HCT116 (cell line): Measurements from ENCODE around the gene LTB4R. TPM values are rescaled to one million over a fixed set of nuclear protein-coding genes. Genes with fewer than 3 reads are reported as not detected.

ENCODE experiments used
- ATAC-seq: fragments of 200-7000 bp; cut with Tn5 transposase; 2 replicates; pipeline ENCODE4 v1.9.1; 2020; ENCODE audit warnings: mild to moderate bottlenecking, moderate library complexity
- BruUV-seq: library from RNA; stranded (reverse); fragments of 400-500 nt; replicated peaks from 2 replicates; lab custom pipeline; 2021; lab: Mats Ljungman, UMichigan
- CTCF ChIA-PET: fragments of 300-600 bp; sonication (Branson Sonifier 250); formaldehyde crosslinking; loops from one replicate; lab custom pipeline; 2021; ENCODE audit warnings: antibody characterized with exemption; lab: Charles Lee
- POLR2A ChIA-PET: fragments of 300-600, 350-600 bp; sonication (Branson Sonifier 250); formaldehyde crosslinking; loops from one replicate; lab custom pipeline; 2021; ENCODE audit warnings: antibody characterized with exemption; lab: Charles Lee
- RAD21 ChIA-PET, 2 experiments: fragments of 300-600 bp; sonication (Branson Sonifier 250); formaldehyde crosslinking; loops; one replicate each; lab custom pipeline; 2023; ENCODE audit warnings: low total read pairs in 2 of 2; ENCODE audit not compliant: uncharacterized antibody in 2 of 2, unreplicated experiment in 2 of 2, low non-redundant PET in 1 of 2; lab: Charles Lee
- DNase-seq: peaks from one replicate; pipeline ENCODE4 v3.0.0-alpha.2; 2010; ENCODE audit warnings: low read depth, low spot score
- H2AFZ ChIP-seq: fragments of 200-600 bp; shearing (Covaris generic), sonication (generic); 2 replicates; pipeline ENCODE4 v1.6.1; 2017; ENCODE audit warnings: low read depth, mixed run types, mixed read lengths, antibody characterized with exemption, low read length; ENCODE audit not compliant: poor library complexity, severe bottlenecking
- H3K27ac ChIP-seq: 2 replicates; pipeline ENCODE4 v1.5.1; 2012; ENCODE audit warnings: low read depth, low read length
- H3K27me3 ChIP-seq: fragments of 200-600 bp; sonication (generic); 2 replicates; pipeline ENCODE4 v1.6.1; 2016; ENCODE audit warnings: mixed run types, low read length, mixed read lengths; ENCODE audit not compliant: insufficient read depth
- H3K36me3 ChIP-seq, 2 experiments: fragments of 200-500 bp in 1 of 2; fragments of 200-600 bp in 1 of 2; sonication (Bioruptor generic) in 1 of 2; sonication (generic) in 1 of 2; 2 replicates each; pipeline versions ENCODE4 v1.5.1 to v1.6.1; 2014 to 2016; ENCODE audit warnings: low read length in 2 of 2, inconsistent platforms in 1 of 2, mixed read lengths in 1 of 2, mixed run types in 1 of 2; ENCODE audit not compliant: insufficient read depth in 2 of 2, control insufficient read depth in 1 of 2
- H3K4me1 ChIP-seq, 2 experiments: fragments of 200-600 bp in 1 of 2; sonication (generic) in 1 of 2; 2 replicates each; pipeline versions ENCODE4 v1.5.1 to v1.6.1; 2012 to 2017; ENCODE audit warnings: low read length in 2 of 2, inconsistent platforms in 1 of 2, mild to moderate bottlenecking in 1 of 2, mixed read lengths in 1 of 2, mixed run types in 1 of 2, moderate library complexity in 1 of 2; ENCODE audit not compliant: insufficient read depth in 2 of 2, control insufficient read depth in 1 of 2
- H3K4me2 ChIP-seq: fragments of 200-600 bp; sonication (generic); 2 replicates; pipeline ENCODE4 v1.6.1; 2017; ENCODE audit warnings: mixed run types, low read length, mixed read lengths
- H3K4me3 ChIP-seq, 2 experiments: fragments of 200-600 bp in 1 of 2; sonication (generic) in 1 of 2; replicated peaks in 1 of 2; 2 replicates each; pipeline ENCODE4 v1.5.1; 2011 to 2016; ENCODE audit warnings: low read length in 2 of 2, control low read depth in 1 of 2, low read depth in 1 of 2, mild to moderate bottlenecking in 1 of 2, mixed read lengths in 1 of 2, mixed run types in 1 of 2
- H3K79me2 ChIP-seq: fragments of 200-600 bp; sonication (generic); 2 replicates; pipeline ENCODE4 v1.6.1; 2017; ENCODE audit warnings: mild to moderate bottlenecking, mixed run types, low read length, moderate library complexity, mixed read lengths; ENCODE audit not compliant: insufficient read depth
- H3K9ac ChIP-seq: fragments of 200-600 bp; sonication (generic); 2 replicates; pipeline ENCODE4 v1.6.1; 2016; ENCODE audit warnings: low read length, mixed read lengths
- H3K9me2 ChIP-seq: fragments of 200-600 bp; sonication (generic), shearing (Covaris generic); 2 replicates; pipeline ENCODE4 v1.6.1; 2017; ENCODE audit warnings: mixed run types, mild to moderate bottlenecking, moderate library complexity; ENCODE audit not compliant: insufficient read depth
- H3K9me3 ChIP-seq, 2 experiments: fragments of 200-500 bp in 1 of 2; fragments of 200-600 bp in 1 of 2; sonication (Bioruptor generic) in 1 of 2; sonication (generic) in 1 of 2; 2 replicates each; pipeline ENCODE4 v1.6.1; 2014 to 2017; ENCODE audit warnings: low read length in 2 of 2, mixed read lengths in 2 of 2, inconsistent platforms in 1 of 2, low read depth in 1 of 2, mild to moderate bottlenecking in 1 of 2, mixed run types in 1 of 2, moderate library complexity in 1 of 2; ENCODE audit not compliant: control insufficient read depth in 1 of 2, insufficient read depth in 1 of 2
- H4K20me1 ChIP-seq: fragments of 200-600 bp; sonication (generic), shearing (Covaris generic); 2 replicates; pipeline ENCODE4 v1.6.1; 2017; ENCODE audit warnings: mixed run types, mild to moderate bottlenecking, moderate library complexity; ENCODE audit not compliant: insufficient read depth
- CBX3 ChIP-seq: IDR thresholded peaks from 2 replicates; pipeline ENCODE4 v1.6.1; 2012; ENCODE audit warnings: low read depth
- EGR1 ChIP-seq: IDR thresholded peaks from 2 replicates; pipeline ENCODE4 v1.6.1; 2012; ENCODE audit warnings: low read depth
- ELF1 ChIP-seq: IDR thresholded peaks from 2 replicates; pipeline ENCODE4 v1.6.1; 2012; ENCODE audit warnings: low read depth, borderline replicate concordance
- EZH2 ChIP-seq: fragments of 200-600 bp; sonication (generic); IDR thresholded peaks from 2 replicates; pipeline ENCODE4 v1.6.1; 2017; ENCODE audit warnings: antibody characterized with exemption, mixed run types
- FOSL1 ChIP-seq: IDR thresholded peaks from 2 replicates; pipeline ENCODE4 v1.6.1; 2012; ENCODE audit warnings: low read depth
- JUND ChIP-seq: IDR thresholded peaks from 2 replicates; pipeline ENCODE4 v1.6.1; 2012
- POLR2AphosphoS5 ChIP-seq: IDR thresholded peaks from 2 replicates; pipeline ENCODE4 v1.6.1; 2011; ENCODE audit warnings: mild to moderate bottlenecking, low read depth, low read length, moderate library complexity
- RAD21 ChIP-seq: IDR thresholded peaks from 2 replicates; pipeline ENCODE4 v1.6.1; 2012; ENCODE audit warnings: low read depth, mild to moderate bottlenecking
- SP1 ChIP-seq: IDR thresholded peaks from 2 replicates; pipeline ENCODE4 v1.6.1; 2012; ENCODE audit warnings: low read depth
- TCF7L2 ChIP-seq: IDR thresholded peaks from 2 replicates; pipeline ENCODE4 v1.7.0; 2011; ENCODE audit warnings: borderline replicate concordance, inconsistent platforms; ENCODE audit not compliant: insufficient read depth, insufficient read length; ENCODE audit errors: extremely low read depth
- YY1 ChIP-seq: IDR thresholded peaks from 2 replicates; pipeline ENCODE4 v1.6.1; 2011; ENCODE audit warnings: low read length, low read depth, moderate library complexity, mild to moderate bottlenecking; ENCODE audit not compliant: insufficient replicate concordance; ENCODE audit errors: extremely low read depth
- ZNF274 ChIP-seq: fragments of 200-500 bp; sonication (Bioruptor generic); IDR thresholded peaks from 2 replicates; pipeline ENCODE4 v1.6.1; 2014; ENCODE audit warnings: mild to moderate bottlenecking, low read depth, low read length, inconsistent platforms
- intact Hi-C: fragments of 100-400 bp; cut with micrococcal nuclease; formaldehyde crosslinking; loops from 2 replicates; pipeline ENCODE4 v1.10.0; 2022
- total RNA-seq: library from RNA; stranded (reverse); gene quantifications from one replicate; pipeline ENCODE4 v1.2.1, GENCODE V29; 2021; ENCODE audit not compliant: unreplicated experiment
- TF ChIP-seq, protein P1 (sequence below): IDR thresholded peaks from 2 replicates; pipeline ENCODE4 v1.6.1; 2012
- TF ChIP-seq, protein P2 (sequence below): IDR thresholded peaks from 2 replicates; pipeline ENCODE4 v1.6.1; 2012

LTB4R gene
- total RNA-seq, 1 experiment from 2014 or later, result 14.8 TPM

GRCh38 chr14:24321212-24321975 lies 10.1 kb downstream of the LTB4R start:
- Histone ChIP-seq H3K4me2 (no peak overlapping the region), H3K36me3 (no peaks in the 10 kb centered on the region), H3K79me2 (no peaks in the 10 kb centered on the region), H3K4me3 (no peak overlapping the region), H3K27ac (no peak overlapping the region), H2AFZ (no peak overlapping the region), H3K4me1 (peaks cover 11 to 18% of the 10 kb centered on the region in 2 experiments), H4K20me1 (no peaks in the 10 kb centered on the region), H3K9me2 (no peaks in the 10 kb centered on the region), H3K27me3 (0 out of 2 replicates have a peak, but pooled peaks cover 4% of the 10 kb centered on the region), H3K9ac (no peak overlapping the region), H3K9me3 (no peaks in the 10 kb centered on the region)
- ChIA-PET CTCF (interaction anchor here (1.1 kb wide), 1 partner anchor 12 kb away, joined by 3 read pairs; no protein-coding TSS in a partner anchor), RAD21 (no interaction called here), POLR2A (no interaction called here)
- no peak for ATAC-seq
- BruUV-seq, result no TSS peak
- intact Hi-C loops, result no loop called here
- no peak for DNase-seq
- no peak for TF ChIP-seq SP1
- no peak for TF ChIP-seq JUND
- TF ChIP-seq ZNF274, result no peak
- no peak for TF ChIP-seq YY1
- TF ChIP-seq CBX3, result no peak
- TF ChIP-seq EGR1, result no peak
- TF ChIP-seq ELF1, result no peak
- no peak for TF ChIP-seq TCF7L2
- TF ChIP-seq RAD21, result no peak
- no peak for TF ChIP-seq EZH2

- intact Hi-C loops, result no loop called here
- H3K79me2 ChIP-seq, result no peaks in the 10 kb centered on the region
- no peaks in the 10 kb centered on the region for H4K20me1 ChIP-seq
- CTCF ChIA-PET, result no interaction called here
- H3K27ac ChIP-seq, result no peak overlapping the region
- no peak overlapping the region for H3K9ac ChIP-seq
- H3K36me3 ChIP-seq, result no peaks in the 10 kb centered on the region
- H3K27me3 ChIP-seq, result 0 out of 2 replicates have a peak, but pooled peaks cover 4% of the 10 kb centered on the region
- no peak for DNase-seq
- no peaks in the 10 kb centered on the region for H3K9me2 ChIP-seq
- H3K4me3 ChIP-seq, result no peak overlapping the region
- POLR2A ChIA-PET, result no interaction called here
- no peak overlapping the region for H2AFZ ChIP-seq
- peaks cover 2 to 5% of the 10 kb centered on the region in 2 experiments for H3K4me1 ChIP-seq
- RAD21 ChIA-PET, result no interaction called here
- no TSS peak for BruUV-seq
- no peak overlapping the region for H3K4me2 ChIP-seq
- no peaks in the 10 kb centered on the region for H3K9me3 ChIP-seq
- TF ChIP-seq, protein P1, sequence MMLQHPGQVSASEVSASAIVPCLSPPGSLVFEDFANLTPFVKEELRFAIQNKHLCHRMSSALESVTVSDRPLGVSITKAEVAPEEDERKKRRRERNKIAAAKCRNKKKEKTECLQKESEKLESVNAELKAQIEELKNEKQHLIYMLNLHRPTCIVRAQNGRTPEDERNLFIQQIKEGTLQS, result no peak
- TF ChIP-seq YY1, result no peak
- TF ChIP-seq, protein P2, sequence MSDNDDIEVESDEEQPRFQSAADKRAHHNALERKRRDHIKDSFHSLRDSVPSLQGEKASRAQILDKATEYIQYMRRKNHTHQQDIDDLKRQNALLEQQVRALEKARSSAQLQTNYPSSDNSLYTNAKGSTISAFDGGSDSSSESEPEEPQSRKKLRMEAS, result no peak
- TF ChIP-seq FOSL1, result no peak
- no peak for TF ChIP-seq EGR1
- TF ChIP-seq POLR2AphosphoS5, result no peak
- no peak for ATAC-seq
Measured at GRCh38 chr14:24322672-24323071, 11.4 kb downstream of the LTB4R start.
